Prostate gland (tissue), 2 donors: ENCODE results near the gene ZBTB16. TPM values are rescaled to one million over a fixed set of nuclear protein-coding genes. Genes with fewer than 3 reads are reported as not detected.

Experiments used
- DNase-seq: peaks from one replicate; pipeline ENCODE4 v3.0.0-alpha.2; 2019; ENCODE audit warnings: low spot score
- H3K27ac ChIP-seq, 2 donors: fragments of 200-600 bp; sonication (generic); 2 replicates each; pipeline ENCODE4 v1.5.1; 2017 to 2019
- H3K27me3 ChIP-seq: fragments of 200-600 bp; sonication (generic); replicated peaks from 2 replicates; pipeline ENCODE4 v1.5.1; 2019; ENCODE audit not compliant: insufficient read depth
- H3K36me3 ChIP-seq, 2 donors: fragments of 200-600 bp; sonication (generic); 1 replicate in 1 of 2; 2 replicates in 1 of 2; pipeline versions ENCODE4 v1.5.1 to v1.8.1; 2017 to 2019
- H3K4me1 ChIP-seq: fragments of 200-600 bp; sonication (generic); replicated peaks from 2 replicates; pipeline ENCODE4 v1.5.1; 2019
- H3K4me3 ChIP-seq, 2 donors: fragments of 200-600 bp; sonication (generic); 2 replicates each; pipeline ENCODE4 v1.5.1; 2017 to 2019
- H3K9me3 ChIP-seq: fragments of 200-600 bp; sonication (generic); 2 replicates; pipeline ENCODE4 v1.5.1; 2017
- CTCF ChIP-seq, 4 experiments: fragments of 200-600 bp in 2 of 4; fragments of 450-650 bp in 2 of 4; sonication (generic) in 2 of 4; IDR thresholded peaks; 1 replicate in 3 of 4; 2 replicates in 1 of 4; pipeline ENCODE4 v1.5.1; 2016 to 2019; ENCODE audit warnings: antibody characterized with exemption in 4 of 4, mild to moderate bottlenecking in 2 of 4, moderate library complexity in 2 of 4
- POLR2A ChIP-seq: fragments of 450-650 bp; IDR thresholded peaks from one replicate; pipeline ENCODE4 v1.6.1; 2016; ENCODE audit warnings: antibody characterized with exemption, mild to moderate bottlenecking
- POLR2AphosphoS5 ChIP-seq: sonication (generic); formaldehyde crosslinking; IDR thresholded peaks from one replicate; pipeline ENCODE4 v1.6.1; 2017; ENCODE audit warnings: antibody characterized with exemption
- WGBS: methylation state at CpG from one replicate; pipeline ENCODE4 v1.1.5; 2018; 5-methylcytosine and 5-hydroxymethylcytosine counted together
- intact Hi-C: fragments of 100-400 bp; cut with DNase I; formaldehyde crosslinking; loops from one replicate; pipeline ENCODE4 v1.14.2; 2022
- total RNA-seq, 2 donors: library from RNA; depleted of rRNA; stranded (reverse); fragments of >200 nt; gene quantifications; one replicate each; pipeline ENCODE4 v1.1.0, GENCODE V29; 2016

The ZBTB16 gene
- total RNA-seq, 2 donors from 2014 or later, result 171 to 230 TPM

GRCh38 chr11:114273890-114274635, 214.6 kb downstream of the ZBTB16 start:
- no peaks in the 10 kb centered on the region for H3K27me3 ChIP-seq
- H3K4me3 ChIP-seq, result no peak overlapping the region
- 68% methylated on average over 5 of the region's 5 CpGs for WGBS
- no peak for DNase-seq
- H3K9me3 ChIP-seq, result no peaks in the 10 kb centered on the region
- no peaks in the 10 kb centered on the region for H3K36me3 ChIP-seq
- H3K4me1 ChIP-seq, result no peaks in the 10 kb centered on the region
- H3K27ac ChIP-seq, result no peak overlapping the region
- TF ChIP-seq CTCF (IDR thresholded peaks at IDR 0.05), result no peak
- intact Hi-C loops, result no loop called here

- no peak for DNase-seq
- Histone ChIP-seq H3K27ac (no peak overlapping the region), H3K36me3 (no peaks in the 10 kb centered on the region), H3K27me3 (no peaks in the 10 kb centered on the region), H3K4me3 (no peak overlapping the region), H3K4me1 (no peaks in the 10 kb centered on the region), H3K9me3 (no peaks in the 10 kb centered on the region)
- intact Hi-C loops, result no loop called here
- TF ChIP-seq POLR2AphosphoS5, result no peak
- no peak for TF ChIP-seq CTCF (IDR thresholded peaks at IDR 0.05)
- no peak for TF ChIP-seq POLR2A
- WGBS, result 84% methylated on average over 3 of the region's 3 CpGs
These were observed 215.1 kb downstream of the ZBTB16 start for GRCh38 chr11:114274637-114275036.

GRCh38 chr11:114275280-114275679, 215.8 kb downstream of the ZBTB16 start:
- DNase-seq, result no peak
- intact Hi-C loops, result no loop called here
- Histone ChIP-seq H3K27ac (no peak overlapping the region), H3K9me3 (no peaks in the 10 kb centered on the region), H3K36me3 (no peaks in the 10 kb centered on the region), H3K4me1 (peaks cover under 1% of the 10 kb centered on the region), H3K4me3 (no peak overlapping the region), H3K27me3 (no peaks in the 10 kb centered on the region)
- TF ChIP-seq POLR2AphosphoS5 (no peak), CTCF (IDR thresholded peaks at IDR 0.05) (no peak), POLR2A (no peak)
- WGBS, result 58% methylated on average over 3 of the region's 3 CpGs

- no peak for TF ChIP-seq CTCF (IDR thresholded peaks at IDR 0.05)
- no peak for TF ChIP-seq POLR2A
- TF ChIP-seq POLR2AphosphoS5, result no peak
- peaks cover 8% of the 10 kb centered on the region for H3K4me1 ChIP-seq
- DNase-seq, result no peak
- 69% methylated on average over 5 of the region's 5 CpGs for WGBS
- no peak overlapping the region for H3K27ac ChIP-seq
- no peaks in the 10 kb centered on the region for H3K27me3 ChIP-seq
- H3K4me3 ChIP-seq, result no peak overlapping the region
- H3K36me3 ChIP-seq, result no peaks in the 10 kb centered on the region
- intact Hi-C loops, result no loop called here
- no peaks in the 10 kb centered on the region for H3K9me3 ChIP-seq
These were observed 216.6 kb downstream of the ZBTB16 start for GRCh38 chr11:114276077-114276476.

GRCh38 chr11:114277637-114278341, 218.3 kb downstream of the ZBTB16 start:
- no peak overlapping the region for H3K4me3 ChIP-seq
- peaks cover 10% of the 10 kb centered on the region for H3K4me1 ChIP-seq
- no peak for TF ChIP-seq POLR2AphosphoS5
- TF ChIP-seq CTCF (IDR thresholded peaks at IDR 0.05), result no peak
- TF ChIP-seq POLR2A, result no peak
- no peaks in the 10 kb centered on the region for H3K27me3 ChIP-seq
- intact Hi-C loops, result no loop called here
- 83% methylated on average over 11 of the region's 11 CpGs for WGBS
- no peak for DNase-seq
- no peaks in the 10 kb centered on the region for H3K36me3 ChIP-seq
- H3K9me3 ChIP-seq, result no peaks in the 10 kb centered on the region
- H3K27ac ChIP-seq, result no peak overlapping the region
